Coronary artery (tissue), 2 donors: Measurements from ENCODE around the gene RPP25.

Experiments used
- DNase-seq: peaks from one replicate; pipeline ENCODE4 v3.0.0-alpha.2; 2017; ENCODE audit warnings: low spot score
- H3K27ac ChIP-seq, 2 donors: fragments of 200-600 bp; sonication (generic); one replicate each; pipeline ENCODE4 v1.5.1; 2016 to 2019
- H3K4me3 ChIP-seq: fragments of 200-600 bp; sonication (generic); 2 replicates; pipeline ENCODE4 v1.5.1; 2016; ENCODE audit warnings: mild to moderate bottlenecking, moderate library complexity
- TF ChIP-seq, protein P1 (sequence below): fragments of 200-600 bp; sonication (generic); IDR thresholded peaks from one replicate; pipeline ENCODE4 v1.5.1; 2019; ENCODE audit warnings: antibody characterized with exemption

The RPP25 gene

DNA sequence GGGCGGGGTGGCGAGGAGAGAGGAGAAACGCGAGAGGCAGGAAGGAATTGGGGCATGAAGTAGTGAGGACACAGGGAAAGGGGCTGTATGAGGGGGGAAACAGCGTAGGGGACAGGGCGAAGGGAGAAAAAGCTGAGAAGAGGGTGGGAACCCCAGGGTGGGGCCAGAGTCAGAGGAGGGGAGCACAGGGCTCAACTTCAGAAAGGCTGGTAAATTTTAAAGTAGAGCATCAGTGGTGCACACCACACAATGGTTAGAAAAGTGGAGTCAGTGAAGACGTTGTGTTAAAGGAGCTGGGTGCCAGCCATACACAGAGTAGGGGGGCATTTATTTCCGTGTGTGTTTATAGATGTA, 3.0 kb upstream of the RPP25 start:
- DNase-seq = no peak
- H3K4me3 ChIP-seq = peak overlapping the region; percentile 72
- TF ChIP-seq, protein P1, sequence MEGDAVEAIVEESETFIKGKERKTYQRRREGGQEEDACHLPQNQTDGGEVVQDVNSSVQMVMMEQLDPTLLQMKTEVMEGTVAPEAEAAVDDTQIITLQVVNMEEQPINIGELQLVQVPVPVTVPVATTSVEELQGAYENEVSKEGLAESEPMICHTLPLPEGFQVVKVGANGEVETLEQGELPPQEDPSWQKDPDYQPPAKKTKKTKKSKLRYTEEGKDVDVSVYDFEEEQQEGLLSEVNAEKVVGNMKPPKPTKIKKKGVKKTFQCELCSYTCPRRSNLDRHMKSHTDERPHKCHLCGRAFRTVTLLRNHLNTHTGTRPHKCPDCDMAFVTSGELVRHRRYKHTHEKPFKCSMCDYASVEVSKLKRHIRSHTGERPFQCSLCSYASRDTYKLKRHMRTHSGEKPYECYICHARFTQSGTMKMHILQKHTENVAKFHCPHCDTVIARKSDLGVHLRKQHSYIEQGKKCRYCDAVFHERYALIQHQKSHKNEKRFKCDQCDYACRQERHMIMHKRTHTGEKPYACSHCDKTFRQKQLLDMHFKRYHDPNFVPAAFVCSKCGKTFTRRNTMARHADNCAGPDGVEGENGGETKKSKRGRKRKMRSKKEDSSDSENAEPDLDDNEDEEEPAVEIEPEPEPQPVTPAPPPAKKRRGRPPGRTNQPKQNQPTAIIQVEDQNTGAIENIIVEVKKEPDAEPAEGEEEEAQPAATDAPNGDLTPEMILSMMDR = no peak
- H3K27ac ChIP-seq = peak overlapping the region; percentile 6 to 85

DNA sequence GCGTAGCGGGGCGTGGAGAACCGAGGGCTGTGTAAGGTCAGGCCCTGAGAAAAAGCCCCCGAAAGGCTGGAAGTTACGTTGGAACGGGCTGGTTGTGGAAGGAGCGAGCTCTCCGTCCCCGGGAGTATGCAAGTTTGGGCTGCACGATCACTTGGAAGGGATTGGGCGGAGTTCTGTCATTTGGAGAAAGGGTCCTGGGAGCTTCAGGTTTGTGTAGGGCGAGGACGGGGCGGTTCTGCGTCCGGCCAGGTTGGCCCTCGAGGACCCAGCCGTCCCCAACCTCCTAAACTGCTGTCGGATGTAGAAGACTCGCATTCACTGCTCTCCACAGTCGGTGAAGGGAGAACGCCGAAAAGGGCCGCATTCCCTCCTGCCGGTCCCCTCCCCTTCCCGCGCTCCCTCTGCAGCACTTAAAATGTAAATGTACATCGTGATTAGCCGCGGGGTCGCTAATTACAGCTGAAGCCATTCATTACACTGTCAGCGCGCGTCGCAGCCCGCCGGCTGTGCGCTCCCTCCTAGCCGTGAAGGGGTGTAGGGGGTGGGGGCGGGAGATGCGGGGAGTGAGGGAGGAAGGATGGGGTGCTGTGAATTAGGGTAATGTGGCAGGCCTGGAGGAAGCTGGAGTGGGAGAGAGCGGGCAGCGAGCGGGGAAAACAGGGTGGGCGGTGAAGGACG, 2.5 kb upstream of the RPP25 start:
- H3K27ac ChIP-seq = peak overlapping the region in 1 of 2 donors; percentile 85
- peak overlapping the region; percentile 72 for H3K4me3 ChIP-seq
- DNase-seq = no peak
- TF ChIP-seq, protein P1 = no peak

DNA sequence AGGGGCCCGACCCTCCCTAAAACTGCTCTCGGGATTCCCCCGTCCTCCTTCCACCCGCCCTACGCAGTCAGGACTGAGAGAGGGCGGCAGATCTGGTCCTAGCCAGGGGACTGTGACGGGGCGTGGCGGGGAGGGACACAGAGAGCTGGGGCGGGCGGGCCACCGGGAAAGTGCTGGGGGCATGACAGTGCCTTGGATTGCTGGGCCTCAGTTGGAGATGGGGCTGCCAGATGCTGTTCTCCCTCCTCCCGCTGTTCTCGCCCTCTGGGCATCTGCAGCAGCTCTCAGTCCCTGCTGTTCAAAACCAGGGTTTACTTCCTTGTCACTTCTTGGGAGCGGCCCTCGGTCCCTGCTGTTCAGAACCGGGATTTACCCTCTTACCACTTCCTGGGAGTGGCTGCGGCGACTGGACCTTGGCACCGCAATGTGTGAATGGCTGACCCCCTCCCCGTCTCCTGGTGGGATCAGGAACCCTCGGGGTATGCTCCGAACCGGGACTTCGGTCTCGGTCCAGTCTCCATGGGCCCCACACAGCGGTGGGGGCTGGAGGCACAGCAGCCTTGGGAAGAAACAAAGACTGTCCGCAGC, 1.8 kb upstream of the RPP25 start:
- peak; percentile 87 for DNase-seq
- Histone ChIP-seq H3K4me3 (peak overlapping the region; percentile 72), H3K27ac (peak overlapping the region; percentile 11 to 85)
- TF ChIP-seq, protein P1 = no peak

DNA sequence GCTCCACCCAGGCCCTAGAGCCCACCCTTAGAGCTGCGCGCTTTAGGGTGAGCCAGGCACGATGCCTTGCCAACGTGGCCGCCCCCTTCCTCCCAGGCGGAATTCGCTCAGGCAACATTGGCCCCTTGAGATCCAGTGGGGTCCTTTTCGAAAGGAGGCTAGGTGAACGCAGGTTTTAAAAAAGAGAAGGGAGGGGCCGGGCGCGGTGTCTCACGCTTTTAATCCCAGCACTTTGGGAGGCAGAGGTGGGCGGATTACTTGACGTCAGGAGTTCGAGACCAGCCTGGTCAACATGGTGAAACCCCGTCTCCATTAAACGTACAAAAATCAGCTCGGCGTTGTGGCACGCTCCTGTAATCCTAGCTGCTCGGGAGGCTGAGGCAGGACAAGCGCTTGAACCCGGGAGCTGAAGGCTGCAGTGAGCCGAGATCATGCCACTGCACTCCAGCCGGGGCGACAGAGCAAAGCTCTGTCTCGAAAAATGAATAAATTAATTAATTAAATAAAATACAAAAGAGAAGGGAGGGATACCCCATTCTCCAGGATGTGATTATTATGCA, 984 bp upstream of the RPP25 start:
- TF ChIP-seq, protein P1 = no peak
- Histone ChIP-seq H3K27ac (peak overlapping the region; percentile 91 to 99), H3K4me3 (peak overlapping the region; percentile 72)
- DNase-seq = no peak

DNA sequence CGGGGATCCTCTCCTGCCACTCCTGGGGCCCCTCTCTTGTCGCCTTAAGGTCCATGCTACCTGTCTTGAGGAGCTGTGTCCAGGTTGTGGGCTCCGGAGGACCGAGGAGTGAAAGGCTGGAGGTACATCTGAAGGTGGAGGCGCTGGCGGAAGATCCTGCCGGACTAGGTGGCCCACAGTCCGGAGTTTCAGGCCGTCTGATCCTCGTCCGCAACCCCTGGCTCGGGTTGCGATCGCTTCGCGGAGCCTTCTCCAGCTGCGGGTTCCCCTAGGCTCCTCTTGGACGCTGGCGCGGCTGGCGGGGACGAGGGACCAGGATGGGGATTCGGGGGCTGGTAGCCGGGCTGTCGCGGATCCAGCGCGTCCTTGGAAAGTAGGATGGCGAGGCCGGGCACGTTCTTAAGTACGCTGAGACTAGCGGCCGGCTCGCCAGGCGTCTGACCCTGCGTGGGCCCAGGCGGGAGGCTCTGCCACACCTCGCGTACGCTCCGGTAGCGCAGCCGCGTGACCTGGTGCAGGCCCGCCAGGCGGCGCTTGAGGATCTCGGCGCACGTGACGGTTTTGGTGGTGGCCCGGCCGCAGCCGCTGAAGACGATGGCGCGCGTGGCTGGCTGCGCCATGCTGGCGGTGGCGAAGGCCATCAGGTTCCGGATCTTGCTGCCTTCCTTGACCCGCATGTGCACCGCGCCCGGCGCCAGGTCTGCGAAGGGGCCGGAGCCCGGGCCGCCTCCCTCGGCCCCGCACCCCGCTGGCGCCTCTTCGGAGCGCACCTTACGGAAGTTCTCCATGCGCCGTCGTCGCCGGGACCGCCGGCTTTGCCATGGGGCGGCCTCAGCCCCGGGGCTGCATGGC, 550 bp downstream of the RPP25 start:
- Histone ChIP-seq H3K4me3 (peak overlapping the region; percentile 72), H3K27ac (peak overlapping the region; percentile 91 to 99)
- TF ChIP-seq, protein P1 = no peak
- peak; percentile 81 for DNase-seq

DNA sequence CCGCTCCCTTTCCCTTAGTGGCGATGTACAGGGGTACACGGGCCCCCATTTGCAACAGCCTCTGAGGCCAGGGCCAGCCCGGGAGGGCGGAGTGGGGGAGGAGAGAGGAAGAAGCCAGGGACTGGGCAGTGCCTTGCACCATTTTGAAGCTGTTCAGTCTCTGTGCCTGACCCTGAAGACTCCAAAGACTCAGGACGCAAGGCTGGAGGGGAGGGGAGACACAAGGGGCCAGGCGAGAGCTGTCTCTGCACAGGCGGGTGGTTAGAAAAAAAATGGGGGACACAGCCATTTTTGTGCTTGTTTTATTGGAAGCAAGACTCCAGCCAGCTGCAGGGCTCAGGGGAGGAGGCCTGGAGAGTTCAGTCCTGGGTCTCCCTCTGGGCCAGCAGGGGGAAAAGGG, 1.6 kb downstream of the RPP25 start:
- DNase-seq = no peak
- H3K4me3 ChIP-seq = peak overlapping the region; percentile 72
- peak overlapping the region; percentile 38 to 99 for H3K27ac ChIP-seq
- TF ChIP-seq, protein P1 = no peak
